ENCODE data around the gene LRRK1. TPM values are rescaled to one million over a fixed set of nuclear protein-coding genes. Genes with fewer than 3 reads are reported as not detected.

LRRK1 gene
- total and polyA plus RNA-seq, 2 experiments from 2014 or later: 2.6 to 4.5 TPM

DNA sequence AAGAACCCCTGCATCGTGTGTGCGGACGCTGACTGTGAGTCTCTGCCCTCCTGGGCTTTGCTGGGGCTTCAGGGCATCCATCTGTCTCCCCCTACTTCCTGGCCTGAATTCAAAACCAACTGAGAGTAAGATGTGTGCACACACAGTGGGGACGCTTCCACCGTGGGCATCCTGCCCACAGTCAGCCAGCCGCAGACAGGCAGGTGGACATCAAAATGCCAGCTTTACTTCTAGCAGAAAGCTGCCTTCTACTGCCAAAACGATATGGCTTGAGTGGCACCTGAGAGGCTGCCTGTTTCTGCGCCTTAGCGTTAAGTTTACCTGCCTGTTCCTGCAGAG, 21.0 kb upstream of the LRRK1 start:
- no peak for DNase-seq (ENCODE audit: low spot score)
- H3K4me1 Mint-ChIP-seq: peaks cover 17% of the 10 kb centered on the region
- H4K20me1 ChIP-seq (replicated peaks; ENCODE audit: insufficient read depth): no peaks in the 10 kb centered on the region
- ATAC-seq: no peak
- no peaks in the 10 kb centered on the region for H3K79me2 ChIP-seq (replicated peaks; ENCODE audit: insufficient read depth)
- peaks cover 9% of the 10 kb centered on the region for H3K27me3 Mint-ChIP-seq (ENCODE audit: insufficient read depth, low read depth, poor library complexity)
- H3K27me3 ChIP-seq (ENCODE audit: insufficient read depth): no peaks in the 10 kb centered on the region
- no peak overlapping the region for H3K4me2 ChIP-seq
- H3K4me3 Mint-ChIP-seq: no peak overlapping the region
- H3K27ac Mint-ChIP-seq: no peak overlapping the region
- no peaks in the 10 kb centered on the region for H3F3A ChIP-seq (replicated peaks; ENCODE audit: low read depth)
- no peaks in the 10 kb centered on the region for H3K36me3 ChIP-seq (ENCODE audit: insufficient read depth)
- H3K36me3 Mint-ChIP-seq (ENCODE audit: low read depth): no peaks in the 10 kb centered on the region
- no peaks in the 10 kb centered on the region for H3K9me3 Mint-ChIP-seq
- H3K4me3 ChIP-seq: no peak overlapping the region
- H3K4me1 ChIP-seq (ENCODE audit: insufficient read depth): no peaks in the 10 kb centered on the region; the same call in 1 of the 2 replicates
- no peak overlapping the region for H2AFZ ChIP-seq
- no peaks in the 10 kb centered on the region for H3K9me2 ChIP-seq (ENCODE audit: insufficient read depth)
- TF ChIP-seq JUNB (IDR thresholded peaks at IDR 0.05; ENCODE audit: unreplicated experiment): no peak
- TF ChIP-seq CREB1 (CRISPR knock-in tag; IDR thresholded peaks at IDR 0.05; ENCODE audit: low read depth): no peak
- TF ChIP-seq, protein P1, sequence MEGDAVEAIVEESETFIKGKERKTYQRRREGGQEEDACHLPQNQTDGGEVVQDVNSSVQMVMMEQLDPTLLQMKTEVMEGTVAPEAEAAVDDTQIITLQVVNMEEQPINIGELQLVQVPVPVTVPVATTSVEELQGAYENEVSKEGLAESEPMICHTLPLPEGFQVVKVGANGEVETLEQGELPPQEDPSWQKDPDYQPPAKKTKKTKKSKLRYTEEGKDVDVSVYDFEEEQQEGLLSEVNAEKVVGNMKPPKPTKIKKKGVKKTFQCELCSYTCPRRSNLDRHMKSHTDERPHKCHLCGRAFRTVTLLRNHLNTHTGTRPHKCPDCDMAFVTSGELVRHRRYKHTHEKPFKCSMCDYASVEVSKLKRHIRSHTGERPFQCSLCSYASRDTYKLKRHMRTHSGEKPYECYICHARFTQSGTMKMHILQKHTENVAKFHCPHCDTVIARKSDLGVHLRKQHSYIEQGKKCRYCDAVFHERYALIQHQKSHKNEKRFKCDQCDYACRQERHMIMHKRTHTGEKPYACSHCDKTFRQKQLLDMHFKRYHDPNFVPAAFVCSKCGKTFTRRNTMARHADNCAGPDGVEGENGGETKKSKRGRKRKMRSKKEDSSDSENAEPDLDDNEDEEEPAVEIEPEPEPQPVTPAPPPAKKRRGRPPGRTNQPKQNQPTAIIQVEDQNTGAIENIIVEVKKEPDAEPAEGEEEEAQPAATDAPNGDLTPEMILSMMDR (conservative IDR thresholded peaks at IDR 0.05; ENCODE audit: low read depth in 2 of 2): no peak
- no peak for TF ChIP-seq ZNF114 (CRISPR knock-in tag; IDR thresholded peaks at IDR 0.05)
- TF ChIP-seq ZNF331 (CRISPR knock-in tag; IDR thresholded peaks at IDR 0.05; ENCODE audit: low read depth): no peak
- TF ChIP-seq NANOG (IDR thresholded peaks at IDR 0.05; ENCODE audit: borderline replicate concordance): no peak
- TF ChIP-seq, protein P2, sequence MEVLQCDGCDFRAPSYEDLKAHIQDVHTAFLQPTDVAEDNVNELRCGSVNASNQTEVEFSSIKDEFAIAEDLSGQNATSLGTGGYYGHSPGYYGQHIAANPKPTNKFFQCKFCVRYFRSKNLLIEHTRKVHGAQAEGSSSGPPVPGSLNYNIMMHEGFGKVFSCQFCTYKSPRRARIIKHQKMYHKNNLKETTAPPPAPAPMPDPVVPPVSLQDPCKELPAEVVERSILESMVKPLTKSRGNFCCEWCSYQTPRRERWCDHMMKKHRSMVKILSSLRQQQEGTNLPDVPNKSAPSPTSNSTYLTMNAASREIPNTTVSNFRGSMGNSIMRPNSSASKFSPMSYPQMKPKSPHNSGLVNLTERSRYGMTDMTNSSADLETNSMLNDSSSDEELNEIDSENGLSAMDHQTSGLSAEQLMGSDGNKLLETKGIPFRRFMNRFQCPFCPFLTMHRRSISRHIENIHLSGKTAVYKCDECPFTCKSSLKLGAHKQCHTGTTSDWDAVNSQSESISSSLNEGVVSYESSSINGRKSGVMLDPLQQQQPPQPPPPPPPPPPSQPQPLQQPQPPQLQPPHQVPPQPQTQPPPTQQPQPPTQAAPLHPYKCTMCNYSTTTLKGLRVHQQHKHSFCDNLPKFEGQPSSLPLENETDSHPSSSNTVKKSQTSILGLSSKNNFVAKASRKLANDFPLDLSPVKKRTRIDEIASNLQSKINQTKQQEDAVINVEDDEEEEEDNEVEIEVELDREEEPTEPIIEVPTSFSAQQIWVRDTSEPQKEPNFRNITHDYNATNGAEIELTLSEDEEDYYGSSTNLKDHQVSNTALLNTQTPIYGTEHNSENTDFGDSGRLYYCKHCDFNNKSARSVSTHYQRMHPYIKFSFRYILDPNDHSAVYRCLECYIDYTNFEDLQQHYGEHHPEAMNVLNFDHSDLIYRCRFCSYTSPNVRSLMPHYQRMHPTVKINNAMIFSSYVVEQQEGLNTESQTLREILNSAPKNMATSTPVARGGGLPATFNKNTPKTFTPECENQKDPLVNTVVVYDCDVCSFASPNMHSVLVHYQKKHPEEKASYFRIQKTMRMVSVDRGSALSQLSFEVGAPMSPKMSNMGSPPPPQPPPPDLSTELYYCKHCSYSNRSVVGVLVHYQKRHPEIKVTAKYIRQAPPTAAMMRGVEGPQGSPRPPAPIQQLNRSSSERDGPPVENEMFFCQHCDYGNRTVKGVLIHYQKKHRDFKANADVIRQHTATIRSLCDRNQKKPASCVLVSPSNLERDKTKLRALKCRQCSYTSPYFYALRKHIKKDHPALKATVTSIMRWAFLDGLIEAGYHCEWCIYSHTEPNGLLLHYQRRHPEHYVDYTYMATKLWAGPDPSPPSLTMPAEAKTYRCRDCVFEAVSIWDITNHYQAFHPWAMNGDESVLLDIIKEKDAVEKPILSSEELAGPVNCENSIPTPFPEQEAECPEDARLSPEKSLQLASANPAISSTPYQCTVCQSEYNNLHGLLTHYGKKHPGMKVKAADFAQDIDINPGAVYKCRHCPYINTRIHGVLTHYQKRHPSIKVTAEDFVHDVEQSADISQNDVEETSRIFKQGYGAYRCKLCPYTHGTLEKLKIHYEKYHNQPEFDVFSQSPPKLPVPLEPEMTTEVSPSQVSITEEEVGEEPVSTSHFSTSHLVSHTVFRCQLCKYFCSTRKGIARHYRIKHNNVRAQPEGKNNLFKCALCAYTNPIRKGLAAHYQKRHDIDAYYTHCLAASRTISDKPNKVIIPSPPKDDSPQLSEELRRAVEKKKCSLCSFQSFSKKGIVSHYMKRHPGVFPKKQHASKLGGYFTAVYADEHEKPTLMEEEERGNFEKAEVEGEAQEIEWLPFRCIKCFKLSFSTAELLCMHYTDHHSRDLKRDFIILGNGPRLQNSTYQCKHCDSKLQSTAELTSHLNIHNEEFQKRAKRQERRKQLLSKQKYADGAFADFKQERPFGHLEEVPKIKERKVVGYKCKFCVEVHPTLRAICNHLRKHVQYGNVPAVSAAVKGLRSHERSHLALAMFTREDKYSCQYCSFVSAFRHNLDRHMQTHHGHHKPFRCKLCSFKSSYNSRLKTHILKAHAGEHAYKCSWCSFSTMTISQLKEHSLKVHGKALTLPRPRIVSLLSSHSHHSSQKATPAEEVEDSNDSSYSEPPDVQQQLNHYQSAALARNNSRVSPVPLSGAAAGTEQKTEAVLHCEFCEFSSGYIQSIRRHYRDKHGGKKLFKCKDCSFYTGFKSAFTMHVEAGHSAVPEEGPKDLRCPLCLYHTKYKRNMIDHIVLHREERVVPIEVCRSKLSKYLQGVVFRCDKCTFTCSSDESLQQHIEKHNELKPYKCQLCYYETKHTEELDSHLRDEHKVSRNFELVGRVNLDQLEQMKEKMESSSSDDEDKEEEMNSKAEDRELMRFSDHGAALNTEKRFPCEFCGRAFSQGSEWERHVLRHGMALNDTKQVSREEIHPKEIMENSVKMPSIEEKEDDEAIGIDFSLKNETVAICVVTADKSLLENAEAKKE (CRISPR knock-in tag; IDR thresholded peaks at IDR 0.05): no peak
- no peak for TF ChIP-seq EZH2 (IDR thresholded peaks at IDR 0.05; ENCODE audit: low read depth, unreplicated experiment)
- no peak for TF ChIP-seq EZH2phosphoT487 (IDR thresholded peaks at IDR 0.05; ENCODE audit: unreplicated experiment)
- TF ChIP-seq, protein P3, sequence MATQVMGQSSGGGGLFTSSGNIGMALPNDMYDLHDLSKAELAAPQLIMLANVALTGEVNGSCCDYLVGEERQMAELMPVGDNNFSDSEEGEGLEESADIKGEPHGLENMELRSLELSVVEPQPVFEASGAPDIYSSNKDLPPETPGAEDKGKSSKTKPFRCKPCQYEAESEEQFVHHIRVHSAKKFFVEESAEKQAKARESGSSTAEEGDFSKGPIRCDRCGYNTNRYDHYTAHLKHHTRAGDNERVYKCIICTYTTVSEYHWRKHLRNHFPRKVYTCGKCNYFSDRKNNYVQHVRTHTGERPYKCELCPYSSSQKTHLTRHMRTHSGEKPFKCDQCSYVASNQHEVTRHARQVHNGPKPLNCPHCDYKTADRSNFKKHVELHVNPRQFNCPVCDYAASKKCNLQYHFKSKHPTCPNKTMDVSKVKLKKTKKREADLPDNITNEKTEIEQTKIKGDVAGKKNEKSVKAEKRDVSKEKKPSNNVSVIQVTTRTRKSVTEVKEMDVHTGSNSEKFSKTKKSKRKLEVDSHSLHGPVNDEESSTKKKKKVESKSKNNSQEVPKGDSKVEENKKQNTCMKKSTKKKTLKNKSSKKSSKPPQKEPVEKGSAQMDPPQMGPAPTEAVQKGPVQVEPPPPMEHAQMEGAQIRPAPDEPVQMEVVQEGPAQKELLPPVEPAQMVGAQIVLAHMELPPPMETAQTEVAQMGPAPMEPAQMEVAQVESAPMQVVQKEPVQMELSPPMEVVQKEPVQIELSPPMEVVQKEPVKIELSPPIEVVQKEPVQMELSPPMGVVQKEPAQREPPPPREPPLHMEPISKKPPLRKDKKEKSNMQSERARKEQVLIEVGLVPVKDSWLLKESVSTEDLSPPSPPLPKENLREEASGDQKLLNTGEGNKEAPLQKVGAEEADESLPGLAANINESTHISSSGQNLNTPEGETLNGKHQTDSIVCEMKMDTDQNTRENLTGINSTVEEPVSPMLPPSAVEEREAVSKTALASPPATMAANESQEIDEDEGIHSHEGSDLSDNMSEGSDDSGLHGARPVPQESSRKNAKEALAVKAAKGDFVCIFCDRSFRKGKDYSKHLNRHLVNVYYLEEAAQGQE (IDR thresholded peaks at IDR 0.05; ENCODE audit: unreplicated experiment): no peak
- TF ChIP-seq POLR2AphosphoS5 (IDR thresholded peaks at IDR 0.05; ENCODE audit: low read depth): no peak
- TF ChIP-seq, protein P4, sequence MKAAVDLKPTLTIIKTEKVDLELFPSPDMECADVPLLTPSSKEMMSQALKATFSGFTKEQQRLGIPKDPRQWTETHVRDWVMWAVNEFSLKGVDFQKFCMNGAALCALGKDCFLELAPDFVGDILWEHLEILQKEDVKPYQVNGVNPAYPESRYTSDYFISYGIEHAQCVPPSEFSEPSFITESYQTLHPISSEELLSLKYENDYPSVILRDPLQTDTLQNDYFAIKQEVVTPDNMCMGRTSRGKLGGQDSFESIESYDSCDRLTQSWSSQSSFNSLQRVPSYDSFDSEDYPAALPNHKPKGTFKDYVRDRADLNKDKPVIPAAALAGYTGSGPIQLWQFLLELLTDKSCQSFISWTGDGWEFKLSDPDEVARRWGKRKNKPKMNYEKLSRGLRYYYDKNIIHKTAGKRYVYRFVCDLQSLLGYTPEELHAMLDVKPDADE (IDR thresholded peaks at IDR 0.05): no peak
- TF ChIP-seq STAT1 (IDR thresholded peaks at IDR 0.05; ENCODE audit: unreplicated experiment): no peak
- no peak overlapping the region for H3K27ac ChIP-seq (ENCODE audit: low read depth)

Data from GM23338 (cell line).